Hepatocyte (in vitro differentiated cells): Measurements from ENCODE around the gene SCP2.

Experiments
- CTCF ChIP-seq: fragments of 200-600 bp; sonication (generic); IDR thresholded peaks from 2 replicates; pipeline ENCODE4 v1.5.1; 2016; ENCODE audit warnings: antibody characterized with exemption, mild to moderate bottlenecking; ENCODE audit not compliant: poor library complexity
- EZH2 ChIP-seq: fragments of 200-600 bp; sonication (generic); IDR thresholded peaks from 2 replicates; pipeline ENCODE4 v1.6.1; 2016; ENCODE audit warnings: antibody characterized with exemption, mild to moderate bottlenecking, borderline replicate concordance
- EZH2phosphoT487 ChIP-seq: fragments of 200-600 bp; sonication (generic); IDR thresholded peaks from one replicate; pipeline ENCODE4 v1.6.1; 2018; ENCODE audit warnings: antibody characterized with exemption, mild to moderate bottlenecking, low read depth, moderate library complexity; ENCODE audit not compliant: unreplicated experiment, severe bottlenecking

- TF ChIP-seq CTCF = no peak
- TF ChIP-seq EZH2phosphoT487 = no peak
- TF ChIP-seq EZH2 = no peak
These were observed 159.5 kb downstream of the SCP2 start for GRCh38 chr1:53086491-53087070.
